Spleen (tissue), 11 donors: ENCODE measurements around the gene COPS8. TPM values are rescaled to one million over a fixed set of nuclear protein-coding genes. Genes with fewer than 3 reads are reported as not detected.

Source experiments
- DNase-seq: peaks from one replicate; pipeline ENCODE4 v3.0.0-alpha.2; 2020
- H3K27ac ChIP-seq, 8 donors: fragments of 200-600 bp; sonication (generic) in 7 of 8; 1 replicate in 4 of 8; 2 replicates in 4 of 8; pipeline versions ENCODE4 v1.5.0 to v1.8.0; 2016 to 2021; ENCODE audit warnings: inconsistent platforms in 4 of 8, mild to moderate bottlenecking in 4 of 8, moderate library complexity in 1 of 8
- H3K27me3 ChIP-seq, 7 donors: fragments of 200-600 bp; sonication (generic) in 6 of 7; replicated peaks in 1 of 7; 1 replicate in 4 of 7; 2 replicates in 3 of 7; pipeline versions ENCODE4 v1.5.0 to v1.8.0; 2016 to 2021; ENCODE audit warnings: inconsistent platforms in 3 of 7, mild to moderate bottlenecking in 1 of 7
- H3K36me3 ChIP-seq, 6 donors: fragments of 200-600 bp; sonication (generic) in 5 of 6; 1 replicate in 4 of 6; 2 replicates in 2 of 6; pipeline versions ENCODE4 v1.5.0 to v1.8.0; 2016 to 2021; ENCODE audit warnings: inconsistent platforms in 2 of 6
- H3K4me1 ChIP-seq, 6 donors: fragments of 200-600 bp; sonication (generic) in 5 of 6; 1 replicate in 3 of 6; 2 replicates in 3 of 6; pipeline versions ENCODE4 v1.5.0 to v1.8.0; 2016 to 2021; ENCODE audit warnings: inconsistent platforms in 3 of 6
- H3K4me3 ChIP-seq, 8 donors: fragments of 200-600 bp; sonication (generic) in 7 of 8; 1 replicate in 4 of 8; 2 replicates in 4 of 8; pipeline versions ENCODE4 v1.5.0 to v1.8.0; 2016 to 2021; ENCODE audit warnings: inconsistent platforms in 4 of 8, mild to moderate bottlenecking in 4 of 8, moderate library complexity in 2 of 8
- H3K9me3 ChIP-seq, 8 donors: fragments of 200-600 bp; sonication (generic) in 7 of 8; 1 replicate in 4 of 8; 2 replicates in 4 of 8; pipeline versions ENCODE4 v1.5.0 to v1.8.0; 2016 to 2021; ENCODE audit warnings: inconsistent platforms in 4 of 8
- POLR2A ChIP-seq, 3 donors: fragments of 450-650 bp; IDR thresholded peaks; one replicate each; pipeline ENCODE4 v1.5.1; 2017; ENCODE audit warnings: antibody characterized with exemption in 3 of 3, mild to moderate bottlenecking in 1 of 3
- POLR2AphosphoS5 ChIP-seq, 3 donors: sonication (generic); formaldehyde crosslinking; IDR thresholded peaks; one replicate each; pipeline ENCODE4 v1.5.1; 2017; ENCODE audit warnings: antibody characterized with exemption in 3 of 3
- WGBS, 5 donors: extraction: QIAGEN DNeasy Blood & Tissue Kit in 3 of 5; methylation state at CpG; one replicate each; pipeline versions ENCODE4 v1.1.5 to v1.1.7; 2013 to 2018; 5-methylcytosine and 5-hydroxymethylcytosine counted together
- intact Hi-C: fragments of 100-400 bp; cut with DNase I; formaldehyde crosslinking; loops from one replicate; pipeline ENCODE4 v1.15.0; 2023; ENCODE audit warnings: low total_unique reads
- polyA plus RNA-seq, 3 donors: library from polyadenylated mRNA; stranded (reverse); fragments of 200-250 nt; gene quantifications; one replicate each; pipeline ENCODE4 v1.2.1, GENCODE V29; 2013
- total RNA-seq, 7 donors: library from RNA; depleted of rRNA in 3 of 7; stranded (reverse); fragments of >200 nt in 3 of 7; fragmentation: NEBNext Ultra II Directional in 4 of 7; extraction: Animal tissue kit (Norgen Biotek cat#: 25700) in 4 of 7; gene quantifications; one replicate each; pipeline versions ENCODE4 v1.1.0 to v1.2.1, GENCODE V29; 2016 to 2021
- TF ChIP-seq, protein P1 (sequence below), 11 experiments: fragments of 200-600 bp in 7 of 11; fragments of 450-650 bp in 4 of 11; sonication (generic) in 4 of 11; IDR thresholded peaks in 8 of 11; conservative IDR thresholded peaks in 3 of 11; 1 replicate in 7 of 11; 2 replicates in 4 of 11; pipeline versions ENCODE4 v1.4.0 to v1.8.0; 2016 to 2021; ENCODE audit warnings: antibody characterized with exemption in 11 of 11, inconsistent platforms in 4 of 11, mild to moderate bottlenecking in 1 of 11
- donor health status: healthy with polysubstance abuse.
- donor health status: DM: no; HTN: no; CAD: no; lungs with moderate emphysema.
- donor health status: DM: no; HTN: no; CAD: no.
- donor health status: Bipolar disorder and iron deficiency.
- donor health status: healthy.
- donor health status: DM: no; HTN: no; CAD: no.
- donor health status: DM: yes; HTN: yes; CAD: no.

COPS8 gene
- total and polyA plus RNA-seq, 10 donors: 21.3 to 67.9 (median 31.5) TPM

DNA sequence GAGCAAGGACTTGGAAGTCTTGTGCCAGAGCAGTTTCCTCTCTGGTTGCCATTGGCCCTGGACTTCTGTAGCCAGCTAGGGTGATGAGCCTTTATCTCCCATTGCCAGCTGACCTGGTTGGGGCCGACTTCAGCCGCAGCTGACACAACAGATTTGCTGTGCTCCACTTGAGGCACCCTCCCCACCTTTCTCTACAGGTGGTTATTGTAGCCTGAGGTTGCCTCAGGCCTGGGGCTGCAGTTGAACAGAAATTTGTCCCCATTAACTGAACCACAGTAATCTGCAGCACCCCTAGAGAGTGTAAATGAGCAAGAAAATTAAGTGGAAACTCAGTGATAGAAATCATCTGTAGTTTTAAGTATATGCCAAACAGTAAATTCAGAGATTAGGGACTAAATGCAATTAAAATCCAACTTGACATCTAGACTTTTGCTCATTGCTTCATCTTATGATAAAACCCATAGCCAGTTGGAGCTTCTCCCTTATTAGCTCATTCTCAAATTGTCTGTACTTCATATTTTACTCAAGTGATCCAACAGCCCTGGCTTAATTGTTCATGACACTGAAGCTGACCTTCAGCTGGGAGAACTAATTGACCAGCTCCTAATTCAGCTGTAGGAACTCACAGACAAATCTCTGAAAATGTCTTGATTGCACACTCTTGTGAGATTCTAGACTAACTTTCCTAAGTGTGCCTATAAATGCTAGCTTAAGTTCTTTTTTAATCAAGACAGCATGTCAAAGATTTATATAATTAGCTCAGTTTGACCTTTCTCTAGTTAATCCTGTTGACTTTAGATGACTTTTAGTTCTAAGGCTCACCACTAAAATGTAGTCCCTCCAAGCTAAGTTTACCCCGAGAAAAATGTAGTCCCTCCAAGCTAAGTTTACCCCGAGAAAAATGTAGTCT is 48.9 kb downstream of the COPS8 start:
- 76 to 88% (median 82%) methylated on average over 4 of the region's 4 CpGs for WGBS, 5 donors
- intact Hi-C loops: no loop called here
- Histone ChIP-seq H3K4me3 (no peak overlapping the region), H3K36me3 (no peaks in the 10 kb centered on the region), H3K27ac (no peak overlapping the region), H3K9me3 (no peaks in the 10 kb centered on the region), H3K4me1 (no peaks in the 10 kb centered on the region), H3K27me3 (no peaks in the 10 kb centered on the region)
- DNase-seq: no peak
- TF ChIP-seq POLR2A (IDR thresholded peaks at IDR 0.05) (no peak), POLR2AphosphoS5 (IDR thresholded peaks at IDR 0.05) (no peak)
- TF ChIP-seq, protein P1, sequence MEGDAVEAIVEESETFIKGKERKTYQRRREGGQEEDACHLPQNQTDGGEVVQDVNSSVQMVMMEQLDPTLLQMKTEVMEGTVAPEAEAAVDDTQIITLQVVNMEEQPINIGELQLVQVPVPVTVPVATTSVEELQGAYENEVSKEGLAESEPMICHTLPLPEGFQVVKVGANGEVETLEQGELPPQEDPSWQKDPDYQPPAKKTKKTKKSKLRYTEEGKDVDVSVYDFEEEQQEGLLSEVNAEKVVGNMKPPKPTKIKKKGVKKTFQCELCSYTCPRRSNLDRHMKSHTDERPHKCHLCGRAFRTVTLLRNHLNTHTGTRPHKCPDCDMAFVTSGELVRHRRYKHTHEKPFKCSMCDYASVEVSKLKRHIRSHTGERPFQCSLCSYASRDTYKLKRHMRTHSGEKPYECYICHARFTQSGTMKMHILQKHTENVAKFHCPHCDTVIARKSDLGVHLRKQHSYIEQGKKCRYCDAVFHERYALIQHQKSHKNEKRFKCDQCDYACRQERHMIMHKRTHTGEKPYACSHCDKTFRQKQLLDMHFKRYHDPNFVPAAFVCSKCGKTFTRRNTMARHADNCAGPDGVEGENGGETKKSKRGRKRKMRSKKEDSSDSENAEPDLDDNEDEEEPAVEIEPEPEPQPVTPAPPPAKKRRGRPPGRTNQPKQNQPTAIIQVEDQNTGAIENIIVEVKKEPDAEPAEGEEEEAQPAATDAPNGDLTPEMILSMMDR (IDR thresholded peaks at IDR 0.05 in 8 of 11, conservative IDR thresholded peaks at IDR 0.05 in 3 of 11): no peak

DNA sequence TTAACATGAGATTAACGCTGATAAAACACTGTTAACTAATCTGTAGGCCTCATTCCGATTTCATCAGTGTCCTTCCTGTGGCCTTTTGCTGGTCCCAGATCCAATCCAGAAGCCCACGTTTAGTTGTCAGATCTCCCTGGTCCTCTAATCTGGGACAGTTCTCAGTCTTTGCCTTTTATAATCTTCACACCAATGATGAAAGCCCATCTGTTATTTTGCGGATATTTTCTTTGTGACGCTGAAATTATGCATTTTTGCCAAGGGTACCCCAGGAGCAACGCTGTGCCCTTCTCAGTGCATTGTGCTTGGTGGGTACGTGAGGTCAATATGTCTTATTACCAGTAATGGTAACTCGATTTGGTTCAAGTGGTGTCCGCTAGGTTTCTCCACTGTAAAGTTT is 51.1 kb downstream of the COPS8 start:
- no peak overlapping the region for H3K4me3 ChIP-seq
- TF ChIP-seq POLR2AphosphoS5 (IDR thresholded peaks at IDR 0.05): no peak
- no peak for TF ChIP-seq POLR2A (IDR thresholded peaks at IDR 0.05)
- TF ChIP-seq, protein P1 (IDR thresholded peaks at IDR 0.05 in 8 of 11, conservative IDR thresholded peaks at IDR 0.05 in 3 of 11): no peak
- no peaks in the 10 kb centered on the region for H3K4me1 ChIP-seq
- no peak for DNase-seq
- intact Hi-C loops: no loop called here
- H3K9me3 ChIP-seq: no peaks in the 10 kb centered on the region
- H3K27me3 ChIP-seq: no peaks in the 10 kb centered on the region
- H3K27ac ChIP-seq: no peak overlapping the region
- WGBS, 5 donors: 86 to 93% (median 91%) methylated on average over 9 of the region's 9 CpGs
- no peaks in the 10 kb centered on the region for H3K36me3 ChIP-seq

DNA sequence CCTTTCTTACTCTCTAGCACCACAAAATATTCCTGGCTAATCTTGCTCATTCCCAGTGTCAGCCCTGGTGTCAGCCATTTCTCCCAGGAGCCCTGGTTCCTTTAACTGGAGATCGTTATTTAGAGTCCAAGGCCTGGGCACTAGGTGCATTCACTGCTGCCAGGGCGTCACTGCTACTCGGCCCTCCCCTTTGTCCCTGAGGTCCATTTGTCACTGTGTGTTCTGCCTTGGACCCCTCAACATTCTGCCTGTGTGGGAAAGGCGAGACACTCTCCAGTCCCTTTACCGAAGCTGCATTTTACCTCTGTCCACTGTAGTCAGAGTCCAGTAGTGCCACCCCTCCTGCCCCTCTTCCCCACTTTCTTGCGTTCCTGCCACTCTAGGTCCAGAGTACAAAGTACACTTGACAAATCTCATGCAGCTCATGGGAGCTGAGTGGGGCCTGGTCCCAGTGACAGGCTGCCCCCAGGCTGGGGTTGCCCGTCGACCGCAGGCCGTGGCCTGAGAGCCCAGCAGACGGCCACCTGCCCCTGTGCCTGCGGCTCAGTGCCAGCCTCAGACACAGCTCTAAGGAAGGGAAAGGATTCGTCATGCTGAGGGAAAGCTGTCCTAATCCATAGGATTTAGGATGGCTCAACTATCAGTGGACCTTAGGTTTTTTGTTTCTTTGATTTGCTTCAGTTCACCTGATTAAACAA is 52.1 kb downstream of the COPS8 start:
- Histone ChIP-seq H3K4me3 (no peak overlapping the region), H3K27ac (no peak overlapping the region), H3K4me1 (no peaks in the 10 kb centered on the region), H3K36me3 (no peaks in the 10 kb centered on the region), H3K27me3 (no peaks in the 10 kb centered on the region), H3K9me3 (no peaks in the 10 kb centered on the region)
- intact Hi-C loops: no loop called here
- no peak for TF ChIP-seq POLR2AphosphoS5 (IDR thresholded peaks at IDR 0.05)
- TF ChIP-seq POLR2A (IDR thresholded peaks at IDR 0.05): no peak
- TF ChIP-seq, protein P1 (IDR thresholded peaks at IDR 0.05 in 8 of 11, conservative IDR thresholded peaks at IDR 0.05 in 3 of 11): no peak
- no peak for DNase-seq
- 88 to 95% (median 90%) methylated on average over 13 of the region's 13 CpGs for WGBS, 5 donors

DNA sequence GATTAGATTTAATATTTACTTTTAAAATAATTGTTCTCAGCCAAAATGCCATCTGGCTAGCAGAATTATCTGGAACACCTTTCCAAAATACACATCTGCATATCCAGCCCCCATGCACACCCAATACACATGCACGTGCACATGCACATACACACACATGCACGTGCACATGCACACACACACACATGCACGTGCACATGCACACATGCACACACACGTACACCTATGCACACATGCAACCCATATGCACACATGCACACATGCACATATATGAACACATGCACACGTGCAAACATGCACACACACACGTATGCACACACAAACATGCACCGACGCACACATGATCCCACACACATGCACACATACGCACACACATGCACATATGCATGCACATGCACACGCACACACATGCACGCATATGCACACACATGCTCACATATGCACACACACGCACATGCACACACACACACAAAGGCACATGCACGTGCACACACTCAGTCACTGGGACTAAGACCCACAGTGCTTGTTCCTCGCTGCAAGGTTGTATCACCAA is 53.5 kb downstream of the COPS8 start:
- TF ChIP-seq POLR2A (IDR thresholded peaks at IDR 0.05): no peak
- no peak for TF ChIP-seq POLR2AphosphoS5 (IDR thresholded peaks at IDR 0.05)
- TF ChIP-seq, protein P1 (IDR thresholded peaks at IDR 0.05 in 8 of 11, conservative IDR thresholded peaks at IDR 0.05 in 3 of 11): no peak
- intact Hi-C loops: no loop called here
- Histone ChIP-seq H3K27me3 (no peaks in the 10 kb centered on the region), H3K9me3 (no peaks in the 10 kb centered on the region), H3K36me3 (no peaks in the 10 kb centered on the region), H3K4me3 (no peak overlapping the region), H3K4me1 (no peaks in the 10 kb centered on the region), H3K27ac (no peak overlapping the region)
- no peak for DNase-seq
- WGBS, 5 donors: 93 to 98% (median 94%) methylated on average over 14 of the region's 14 CpGs
